Stimulated activated CD4-positive, alpha-beta T cell treated with anti-CD3 and anti-CD28 coated beads, Interleukin-4, amount 100 ng/mL, for 24 hours (primary cell): ENCODE measurements around the gene RBM38.
"Not testable (repeated sequence)": the region's sequence is repeated elsewhere in the genome, so short reads cannot be mapped to it uniquely, and the experiment has no call there.

Experiments used
- DNase-seq: peaks from one replicate; pipeline ENCODE4 v3.0.0-alpha.2; 2020

RBM38 gene

GRCh38 chr20:57390604-57391438 lies at the start of gene RBM38:
Gene RBM38 (plus strand): TSS chr20:57391396. CDS start chr20:57391582, 186 bp downstream.
- DNase-seq: peak; percentile 79

GRCh38 chr20:57341663-57342062 lies 49.5 kb upstream of the RBM38 start:
- no peak for DNase-seq

- DNase-seq: no peak
These were observed 48.4 kb upstream of the RBM38 start for GRCh38 chr20:57342829-57343228.

GRCh38 chr20:57346477-57346876 lies 44.7 kb upstream of the RBM38 start:
- DNase-seq: peak; percentile 75

GRCh38 chr20:57347393-57347792 lies 43.8 kb upstream of the RBM38 start:
- no peak for DNase-seq

- not testable (repeated sequence) for DNase-seq
These were observed 42.8 kb upstream of the RBM38 start for GRCh38 chr20:57348200-57348921.

GRCh38 chr20:57348922-57349574 lies 42.1 kb upstream of the RBM38 start:
- not testable (repeated sequence) for DNase-seq

- DNase-seq: no peak
These were observed 41.0 kb upstream of the RBM38 start for GRCh38 chr20:57350081-57350710.

GRCh38 chr20:57350726-57351041 lies 40.5 kb upstream of the RBM38 start:
- not testable (repeated sequence) for DNase-seq

- DNase-seq: peak; percentile 94
These were observed 40.0 kb upstream of the RBM38 start, which contains the start of gene RAE1 for GRCh38 chr20:57351042-57351783. Gene RAE1 (plus strand): TSS chr20:57351255. CDS start chr20:57354039, 2,784 bp downstream.

GRCh38 chr20:57352305-57352704 lies 38.9 kb upstream of the RBM38 start:
- no peak for DNase-seq

GRCh38 chr20:57353351-57353750 lies 37.8 kb upstream of the RBM38 start:
- no peak for DNase-seq

- no peak for DNase-seq
These were observed 29.7 kb upstream of the RBM38 start for GRCh38 chr20:57361517-57361916.

- DNase-seq: no peak
These were observed 26.7 kb upstream of the RBM38 start for GRCh38 chr20:57364451-57364850.

- DNase-seq: no peak
These were observed 21.6 kb upstream of the RBM38 start for GRCh38 chr20:57369596-57369995.

- DNase-seq: no peak
These were observed 20.9 kb upstream of the RBM38 start for GRCh38 chr20:57370316-57370715.

- DNase-seq: no peak
These were observed 19.8 kb upstream of the RBM38 start for GRCh38 chr20:57371363-57371762.

GRCh38 chr20:57372157-57372556 lies 19.0 kb upstream of the RBM38 start:
- DNase-seq: no peak

- DNase-seq: no peak
These were observed 18.4 kb upstream of the RBM38 start for GRCh38 chr20:57372581-57373350.

GRCh38 chr20:57374343-57374930 lies 16.8 kb upstream of the RBM38 start:
- DNase-seq: no peak
